ENCODE data around the gene KRT75.

KRT75 gene

DNA sequence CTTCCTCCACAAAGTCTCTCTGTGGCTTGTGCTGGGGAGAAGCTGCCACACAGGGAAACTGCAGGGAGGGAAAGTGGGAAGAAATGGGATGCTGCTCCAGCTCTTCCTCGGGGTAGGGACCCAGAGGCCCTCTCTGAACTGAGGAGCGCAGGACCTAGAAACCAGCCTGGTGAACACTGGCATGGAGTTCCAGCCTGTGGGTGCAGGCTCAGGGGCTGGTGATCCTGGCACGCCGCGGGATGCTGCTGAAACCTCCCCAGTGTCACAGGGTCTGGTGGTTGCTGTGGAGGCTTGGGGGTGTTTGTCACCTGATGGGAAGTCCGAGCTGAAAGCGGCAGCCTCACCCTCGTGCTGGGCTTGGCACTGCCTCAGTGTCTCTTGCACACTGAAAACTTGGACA is 5.2 kb upstream of the KRT75 start:
- no peak for DNase-seq

- DNase-seq: no peak
Observed at GRCh38 chr12:52438305-52439301, 4.4 kb upstream of the KRT75 start.

GRCh38 chr12:52437508-52437907 is 3.3 kb upstream of the KRT75 start:
- DNase-seq: no peak

- no peak for DNase-seq
Observed at GRCh38 chr12:52436828-52437474, 2.8 kb upstream of the KRT75 start.

DNA sequence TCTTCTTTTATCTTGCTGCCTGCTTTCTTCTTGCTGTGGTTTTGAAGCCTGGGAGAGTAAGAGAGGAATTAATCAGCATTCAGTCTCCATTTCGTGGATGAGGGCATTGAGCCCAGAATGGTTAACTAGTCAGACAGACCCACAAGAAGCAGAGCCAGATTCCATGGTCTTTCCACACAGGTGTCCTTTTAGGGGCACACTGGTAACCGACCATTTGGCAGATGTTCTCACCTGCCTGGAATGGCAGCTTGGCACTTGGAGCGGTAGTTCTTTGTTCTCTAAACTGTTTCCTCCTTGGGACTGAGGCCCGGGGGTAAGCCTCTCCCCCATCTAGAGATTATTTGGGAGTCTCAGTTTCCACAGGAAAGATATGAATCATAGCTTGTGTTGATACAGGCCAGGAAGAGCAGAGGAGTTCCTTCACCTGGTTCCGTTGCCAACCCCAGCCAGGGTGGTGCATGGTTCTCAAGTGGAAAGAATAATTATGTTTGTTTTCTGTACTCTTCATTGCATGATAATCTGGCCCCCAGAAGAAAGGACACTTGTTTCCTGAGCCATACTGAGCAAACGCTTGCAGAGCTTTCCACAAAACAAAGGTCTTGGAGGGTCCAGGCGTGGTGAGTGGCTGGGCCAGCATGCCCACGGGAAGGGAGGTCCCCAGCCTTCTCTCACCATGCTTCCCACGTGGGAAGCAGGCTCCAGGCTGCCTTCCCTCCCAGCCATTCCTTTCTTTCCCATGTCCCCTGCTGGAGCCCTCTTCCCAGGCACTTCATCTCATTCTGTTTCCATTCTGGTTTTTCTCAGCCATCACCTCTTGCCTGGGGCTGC is 2.0 kb upstream of the KRT75 start:
- no peak for DNase-seq

- DNase-seq: no peak
Observed at GRCh38 chr12:52435659-52435999, 1.5 kb upstream of the KRT75 start.

- DNase-seq: no peak
Observed at GRCh38 chr12:52434760-52435530, 774 bp upstream of the KRT75 start.

- no peak for DNase-seq
Observed at GRCh38 chr12:52433501-52434080, 580 bp downstream of the KRT75 start.

GRCh38 chr12:52432559-52433207 is 1.5 kb downstream of the KRT75 start:
- DNase-seq: no peak

DNA sequence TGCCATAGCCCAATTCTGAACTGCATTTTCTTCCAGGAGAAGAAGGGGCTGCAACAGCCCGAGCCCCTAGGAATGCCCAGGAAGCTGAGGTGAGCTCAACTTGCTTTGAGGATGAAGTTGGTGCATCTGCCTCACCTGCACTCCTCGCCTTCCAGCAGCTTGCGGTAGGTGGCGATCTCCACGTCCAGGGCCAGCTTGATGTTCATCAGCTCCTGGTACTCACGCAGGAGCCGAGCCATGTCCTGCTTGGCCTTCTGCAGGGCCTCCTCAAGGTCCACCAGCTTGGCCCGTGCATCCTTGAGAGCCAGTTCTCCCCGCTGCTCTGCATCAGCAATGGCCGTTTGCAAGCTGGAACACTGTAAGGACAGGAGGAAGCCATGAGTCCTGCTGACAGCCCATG is 6.0 kb downstream of the KRT75 start:
- no peak for DNase-seq

DNA sequence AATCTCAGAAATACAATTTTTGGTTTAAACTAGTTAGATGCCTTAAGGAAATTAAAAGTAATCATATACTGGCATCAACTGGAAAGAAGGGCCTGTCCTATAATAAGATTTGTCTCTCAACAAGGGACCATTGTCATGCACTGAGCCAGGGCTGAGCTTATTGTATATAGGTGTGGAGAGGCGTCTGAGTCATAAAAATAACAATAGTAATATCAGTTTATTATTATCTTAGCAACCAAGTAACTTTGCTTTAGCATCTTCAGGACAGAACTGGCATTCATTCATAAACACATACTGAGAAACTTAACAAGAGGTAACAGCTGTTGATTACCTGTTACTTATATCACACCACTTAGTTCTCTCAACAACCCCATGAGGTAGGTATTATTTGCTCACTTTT is 7.1 kb downstream of the KRT75 start:
- DNase-seq: no peak

GRCh38 chr12:52426034-52426433 is 8.1 kb downstream of the KRT75 start:
- DNase-seq: no peak

GRCh38 chr12:52425466-52425865 is 8.7 kb downstream of the KRT75 start:
- DNase-seq: no peak

- no peak for DNase-seq
Observed at GRCh38 chr12:52423661-52424500, 10.3 kb downstream of the KRT75 start.

DNA sequence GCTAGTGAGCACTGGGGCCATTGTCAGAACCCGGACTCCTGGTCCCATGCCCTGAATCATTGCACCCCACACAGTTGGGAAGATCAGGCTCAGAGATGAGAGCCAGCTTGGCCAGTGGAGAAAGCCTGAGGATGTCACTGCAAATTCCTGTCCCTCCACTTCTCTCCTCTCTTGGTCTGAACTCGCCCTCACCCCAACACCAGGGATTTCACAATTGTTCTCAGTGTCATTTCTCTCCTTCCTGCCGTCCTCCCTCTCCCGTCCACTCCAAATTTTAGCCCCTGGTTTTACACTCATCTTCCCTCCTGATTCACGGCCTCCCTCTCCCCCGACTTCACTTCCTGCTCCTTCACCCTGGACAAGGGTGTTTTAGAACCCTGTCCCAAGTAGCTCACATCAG is 11.1 kb downstream of the KRT75 start:
- DNase-seq: no peak

- DNase-seq: no peak
Observed at GRCh38 chr12:52419656-52420055, 14.5 kb downstream of the KRT75 start.

GRCh38 chr12:52418576-52419110 is 15.5 kb downstream of the KRT75 start:
- DNase-seq: no peak

- no peak for DNase-seq
Observed at GRCh38 chr12:52417740-52418139, 16.4 kb downstream of the KRT75 start.

DNA sequence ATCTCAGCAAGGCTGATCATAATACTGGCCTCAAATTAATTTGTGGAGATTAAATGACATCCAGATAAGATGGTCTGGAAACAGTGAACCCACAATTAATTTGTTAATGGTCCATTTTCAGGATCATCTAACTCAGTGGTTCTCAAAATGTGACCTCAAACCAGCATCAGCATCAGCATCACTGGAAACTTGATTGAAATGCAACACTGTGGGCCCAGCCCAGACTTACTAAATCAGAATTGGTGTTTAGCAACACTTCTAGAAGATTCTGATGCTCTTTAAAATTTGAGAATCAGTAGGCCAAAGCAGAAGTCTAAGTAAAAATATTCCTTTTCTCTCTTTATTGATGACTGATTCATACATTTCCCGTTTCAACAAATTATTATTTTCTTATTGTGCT is 17.4 kb downstream of the KRT75 start:
- no peak for DNase-seq

Measured in CD4-positive, alpha-beta T cell treated with Interferon gamma for 1 hour (primary cell).